Stimulated activated CD8-positive, alpha-beta memory T cell treated with anti-CD3 and anti-CD28 coated beads, Interleukin-15, amount 100 ng/mL, for 24 hours (primary cell): ENCODE data around the gene HOXC5.

Source experiments
- DNase-seq: peaks from one replicate; pipeline ENCODE4 v3.0.0-alpha.2; 2020; ENCODE audit warnings: low read depth

Gene HOXC5

GRCh38 chr12:54047160-54047963 lies 14.5 kb downstream of the HOXC5 start:
- no peak for DNase-seq

GRCh38 chr12:54047964-54048303 lies 15.1 kb downstream of the HOXC5 start:
- DNase-seq = no peak

GRCh38 chr12:54048406-54049093 lies 15.7 kb downstream of the HOXC5 start:
- no peak for DNase-seq

- no peak for DNase-seq
Observed at GRCh38 chr12:54049108-54049507, 16.3 kb downstream of the HOXC5 start.

- no peak for DNase-seq
Observed at GRCh38 chr12:54050482-54050810, 17.6 kb downstream of the HOXC5 start.

- no peak for DNase-seq
Observed at GRCh38 chr12:54051026-54051842, 18.4 kb downstream of the HOXC5 start.

GRCh38 chr12:54051874-54052437 lies 19.1 kb downstream of the HOXC5 start:
- DNase-seq = no peak

GRCh38 chr12:54052438-54053002 lies 19.7 kb downstream of the HOXC5 start:
- no peak for DNase-seq

- DNase-seq = no peak
Observed at GRCh38 chr12:54053003-54053750, 20.3 kb downstream of the HOXC5 start.

- no peak for DNase-seq
Observed at GRCh38 chr12:54053751-54054741, 21.2 kb downstream of the HOXC5 start, which contains the start of gene HOXC4. TSS of gene HOXC4 (plus strand) at chr12:54053835. CDS start at chr12:54053923, 88 bp downstream.

- DNase-seq = no peak
Observed at GRCh38 chr12:54054742-54055194, 21.9 kb downstream of the HOXC5 start.

- DNase-seq = no peak
Observed at GRCh38 chr12:54055552-54055951, 22.7 kb downstream of the HOXC5 start.

- no peak for DNase-seq
Observed at GRCh38 chr12:54056110-54056509, 23.3 kb downstream of the HOXC5 start.

- DNase-seq = no peak
Observed at GRCh38 chr12:54058128-54058768, 25.4 kb downstream of the HOXC5 start.

- no peak for DNase-seq
Observed at GRCh38 chr12:54059668-54060067, 26.8 kb downstream of the HOXC5 start.

- DNase-seq = no peak
Observed at GRCh38 chr12:54060174-54060974, 27.5 kb downstream of the HOXC5 start.

- DNase-seq = no peak
Observed at GRCh38 chr12:54060975-54061778, 28.3 kb downstream of the HOXC5 start.

GRCh38 chr12:54065677-54066076 lies 32.8 kb downstream of the HOXC5 start:
- DNase-seq = no peak
